Activated naive CD4-positive, alpha-beta T cell treated with anti-CD3 and anti-CD28 coated beads for 36 hours (primary cell): ENCODE measurements around the gene SPSB4. TPM values are rescaled to one million over a fixed set of nuclear protein-coding genes. Genes with fewer than 3 reads are reported as not detected.

Experiments used
- CTCF ChIA-PET: fragments of 350-600 bp; sonication (Branson Sonifier 250); formaldehyde crosslinking; loops from one replicate; lab custom pipeline; 2021; ENCODE audit warnings: antibody characterized with exemption; lab: Charles Lee
- DNase-seq: peaks from one replicate; pipeline ENCODE4 v3.0.0-alpha.2; 2020
- H3K27ac Mint-ChIP-seq: one replicate; pipeline ENCODE4 v1.8.0; 2021; ENCODE audit warnings: mild to moderate bottlenecking, mixed read lengths
- H3K27me3 Mint-ChIP-seq: one replicate; pipeline ENCODE4 v1.8.0; 2021; ENCODE audit warnings: low read depth, mixed read lengths
- H3K36me3 Mint-ChIP-seq: one replicate; pipeline ENCODE4 v1.8.0; 2021; ENCODE audit warnings: low read depth, mixed read lengths
- H3K4me1 Mint-ChIP-seq: one replicate; pipeline ENCODE4 v1.8.0; 2021; ENCODE audit warnings: low read depth, mixed read lengths
- H3K4me3 Mint-ChIP-seq: one replicate; pipeline ENCODE4 v1.8.0; 2021; ENCODE audit warnings: mild to moderate bottlenecking, moderate library complexity, mixed read lengths
- H3K9me3 Mint-ChIP-seq: one replicate; pipeline ENCODE4 v1.8.0; 2021; ENCODE audit warnings: mixed read lengths
- intact Hi-C: fragments of 100-400 bp; cut with micrococcal nuclease; formaldehyde crosslinking; loops from one replicate; pipeline ENCODE4 v1.15.1; 2023
- total RNA-seq, 2 experiments: library from RNA; stranded (reverse); gene quantifications; one replicate each; pipeline ENCODE4 v1.2.3, GENCODE V29; 2021

SPSB4 gene
- total RNA-seq, 2 experiments from 2014 or later, result not detected

DNA sequence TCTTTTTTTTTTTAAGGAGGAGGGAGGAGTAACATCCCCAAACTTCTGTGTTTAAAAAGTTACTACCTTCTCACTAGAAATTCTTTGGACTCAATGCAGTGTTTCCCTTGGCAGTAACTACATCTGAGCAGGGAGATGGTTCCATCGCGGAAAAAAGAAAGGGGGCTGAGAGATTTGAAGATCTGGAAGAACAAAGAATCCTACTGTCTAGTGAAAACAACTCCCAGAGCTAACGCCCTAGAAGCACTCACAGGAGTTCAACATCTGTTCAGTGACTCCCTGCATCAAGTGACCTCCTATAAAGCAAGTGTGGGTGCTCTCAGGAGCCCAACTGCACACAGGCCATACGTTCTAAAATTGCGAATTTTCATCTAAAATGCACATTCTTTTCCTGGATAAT, 113.7 kb downstream of the SPSB4 start:
- CTCF ChIA-PET, result no interaction called here
- intact Hi-C loops, result no loop called here
- H3K27me3 Mint-ChIP-seq, result peaks cover 4% of the 10 kb centered on the region

DNA sequence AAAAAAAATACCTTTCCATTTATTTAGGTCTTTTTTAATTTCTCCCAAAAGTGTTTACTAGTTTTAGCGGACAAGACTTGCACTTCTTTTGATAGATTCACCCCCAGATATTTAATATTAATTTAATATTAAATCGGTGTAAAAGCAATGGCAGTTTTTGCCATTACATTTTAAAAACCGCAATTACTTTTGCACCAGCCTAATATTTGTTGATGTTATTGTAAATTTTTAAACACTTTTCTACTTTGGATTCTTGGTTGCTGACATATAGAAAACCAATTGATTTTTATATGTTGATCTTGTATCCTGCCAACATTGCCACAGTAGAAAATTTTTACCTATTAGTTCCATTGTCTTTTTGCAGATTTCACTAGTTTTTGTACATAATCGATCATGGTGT, 116.5 kb downstream of the SPSB4 start:
- intact Hi-C loops, result no loop called here
- no peak overlapping the region for H3K27ac Mint-ChIP-seq
- H3K36me3 Mint-ChIP-seq, result no peaks in the 10 kb centered on the region
- no peak overlapping the region for H3K4me3 Mint-ChIP-seq
- no peaks in the 10 kb centered on the region for H3K4me1 Mint-ChIP-seq
- DNase-seq, result no peak
- H3K9me3 Mint-ChIP-seq, result no peaks in the 10 kb centered on the region
- CTCF ChIA-PET, result interaction anchor here (1.8 kb wide), 1 partner anchor 24 kb away, joined by 7 read pairs; no protein-coding TSS in a partner anchor
- peaks cover 4% of the 10 kb centered on the region for H3K27me3 Mint-ChIP-seq

More for the DNA sequence above, 113.7 kb downstream of the SPSB4 start:
- no peak for DNase-seq
- Mint-ChIP-seq H3K9me3 (peaks cover 7% of the 10 kb centered on the region), H3K4me1 (no peaks in the 10 kb centered on the region), H3K4me3 (no peak overlapping the region), H3K36me3 (no peaks in the 10 kb centered on the region), H3K27ac (no peak overlapping the region)

DNA sequence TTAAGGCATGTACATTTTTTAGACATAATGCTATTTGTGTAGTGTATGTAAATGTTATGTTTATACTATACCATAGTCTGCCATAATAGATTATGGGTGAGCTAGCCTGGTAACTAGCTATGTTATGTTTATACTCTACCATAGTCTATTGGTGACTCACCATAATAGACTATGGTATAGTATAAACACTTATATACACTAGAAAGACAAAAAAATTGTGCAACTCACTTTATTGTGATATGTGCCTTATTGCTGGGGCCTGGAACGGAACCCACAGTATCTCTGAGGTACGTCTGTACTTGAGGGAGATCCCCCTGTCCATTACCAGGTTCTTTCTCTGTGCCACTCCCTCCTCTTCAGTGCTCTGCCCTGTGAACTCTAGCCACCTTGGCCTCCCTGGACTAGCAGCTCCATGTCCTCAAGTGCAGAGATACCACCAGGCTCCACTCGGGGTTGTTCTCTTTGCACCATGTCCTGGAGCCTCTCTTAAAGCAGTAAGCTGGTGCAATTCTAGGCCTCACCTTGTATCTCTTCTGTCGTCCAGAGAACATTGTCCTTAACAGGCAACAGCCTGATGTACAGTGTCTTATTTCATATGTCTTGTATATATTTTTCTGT, 119.6 kb downstream of the SPSB4 start:
- Mint-ChIP-seq H3K27me3 (peaks cover 3% of the 10 kb centered on the region), H3K4me3 (no peak overlapping the region), H3K36me3 (no peaks in the 10 kb centered on the region), H3K4me1 (no peaks in the 10 kb centered on the region), H3K9me3 (no peaks in the 10 kb centered on the region), H3K27ac (no peak overlapping the region)
- no peak for DNase-seq
- intact Hi-C loops, result loop anchor here (5.0 kb wide), 1 partner anchor 638 kb away; no protein-coding TSS in a partner anchor
- CTCF ChIA-PET, result interaction anchor here (1.2 kb wide), 1 partner anchor 173 kb away, joined by 4 read pairs; no protein-coding TSS in a partner anchor

DNA sequence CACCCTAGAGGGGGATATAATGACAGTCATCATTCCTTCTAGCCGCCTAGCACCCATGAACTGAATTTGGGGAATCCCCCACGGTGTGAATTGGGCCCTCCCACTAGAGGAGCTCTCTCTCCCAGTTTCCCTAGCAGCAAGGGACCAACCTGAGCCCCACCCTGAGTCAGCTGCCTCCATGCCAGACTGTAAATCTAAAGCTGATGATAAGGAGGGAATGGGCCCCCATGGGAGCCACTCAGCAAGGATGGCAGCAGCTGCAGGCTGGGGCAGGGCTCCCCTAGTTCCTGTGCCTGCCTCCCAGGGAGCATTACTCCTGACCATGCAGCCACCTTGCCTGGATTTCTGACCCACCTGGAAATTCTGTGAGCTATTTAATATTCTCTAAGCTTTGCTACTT, 123.5 kb downstream of the SPSB4 start:
- H3K27ac Mint-ChIP-seq, result no peak overlapping the region
- H3K27me3 Mint-ChIP-seq, result no peaks in the 10 kb centered on the region
- H3K4me1 Mint-ChIP-seq, result no peaks in the 10 kb centered on the region
- peaks cover 3% of the 10 kb centered on the region for H3K9me3 Mint-ChIP-seq
- no peaks in the 10 kb centered on the region for H3K36me3 Mint-ChIP-seq
- CTCF ChIA-PET, result no interaction called here
- H3K4me3 Mint-ChIP-seq, result no peak overlapping the region
- no peak for DNase-seq
- intact Hi-C loops, result loop anchor here (5.0 kb wide), 1 partner anchor 642 kb away; no protein-coding TSS in a partner anchor

DNA sequence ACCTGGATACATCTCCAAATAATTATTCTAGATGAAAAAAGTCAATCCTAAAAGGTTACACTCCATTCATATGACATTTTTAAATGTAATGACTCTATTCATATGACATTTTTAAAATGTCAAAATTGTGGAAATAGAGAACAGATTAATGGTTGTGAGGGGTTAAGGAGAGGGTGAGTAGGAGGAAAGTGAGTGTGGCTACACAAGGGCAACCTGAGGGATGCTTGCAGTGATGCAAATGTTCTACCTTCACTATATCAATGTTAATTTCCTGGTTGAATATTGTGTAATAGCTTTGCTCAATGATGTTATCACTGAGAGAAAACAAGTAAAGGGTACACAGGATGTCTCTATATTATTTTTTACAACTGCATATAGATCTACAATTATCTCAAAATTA, 125.6 kb downstream of the SPSB4 start:
- no peak overlapping the region for H3K27ac Mint-ChIP-seq
- intact Hi-C loops, result no loop called here
- no peaks in the 10 kb centered on the region for H3K36me3 Mint-ChIP-seq
- no peaks in the 10 kb centered on the region for H3K4me1 Mint-ChIP-seq
- H3K27me3 Mint-ChIP-seq, result no peaks in the 10 kb centered on the region
- no peak overlapping the region for H3K4me3 Mint-ChIP-seq
- CTCF ChIA-PET, result interaction anchor here (0.9 kb wide), 1 partner anchor 16 kb away, joined by 3 read pairs; no protein-coding TSS in a partner anchor
- no peak for DNase-seq
- H3K9me3 Mint-ChIP-seq, result peaks cover 6% of the 10 kb centered on the region

DNA sequence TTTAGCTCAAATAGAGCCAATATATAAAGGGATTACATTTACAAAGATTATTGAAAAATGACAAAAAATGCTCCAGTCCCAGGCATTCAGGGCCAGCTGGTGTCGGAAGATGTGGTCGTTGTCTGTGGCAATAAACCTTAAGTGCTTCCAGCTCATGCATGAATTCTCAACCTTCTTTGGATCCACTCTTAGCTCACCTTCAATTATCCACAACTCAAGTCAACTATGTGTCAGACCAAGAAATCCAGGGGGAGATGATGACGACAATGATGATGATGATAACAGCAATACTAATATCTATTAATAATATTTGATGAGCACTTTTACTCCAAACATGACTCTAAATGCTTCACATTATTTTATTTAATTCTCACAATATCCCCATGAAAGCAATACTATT, 126.9 kb downstream of the SPSB4 start:
- intact Hi-C loops, result no loop called here
- no peak overlapping the region for H3K27ac Mint-ChIP-seq
- no peaks in the 10 kb centered on the region for H3K4me1 Mint-ChIP-seq

DNA sequence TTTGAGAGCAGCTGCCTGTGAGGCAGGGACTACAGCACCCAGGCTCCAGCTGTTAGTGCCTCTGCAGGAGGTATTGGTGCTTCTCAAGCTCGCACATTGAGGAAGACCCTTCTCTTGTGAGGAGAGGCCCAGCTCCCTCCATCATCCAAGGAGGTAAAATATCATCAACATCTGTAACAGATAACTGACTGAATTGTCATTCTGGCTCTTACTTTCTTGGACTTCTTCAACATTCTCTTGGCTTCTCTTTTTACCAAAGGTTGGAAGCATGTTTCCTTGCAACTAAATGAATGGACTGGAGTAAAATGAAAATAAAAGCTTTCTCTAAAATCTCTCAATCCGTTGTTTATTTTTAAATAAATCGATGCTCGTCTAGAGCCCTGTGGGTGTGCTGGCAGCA, 127.4 kb downstream of the SPSB4 start:
- CTCF ChIA-PET, result interaction anchor here (1.3 kb wide), 1 partner anchor 13 kb away, joined by 7 read pairs; no protein-coding TSS in a partner anchor
- DNase-seq, result no peak
- intact Hi-C loops, result no loop called here
- H3K27me3 Mint-ChIP-seq, result no peaks in the 10 kb centered on the region
- peaks cover 6% of the 10 kb centered on the region for H3K9me3 Mint-ChIP-seq
- H3K27ac Mint-ChIP-seq, result no peak overlapping the region
- H3K4me1 Mint-ChIP-seq, result no peaks in the 10 kb centered on the region
- no peaks in the 10 kb centered on the region for H3K36me3 Mint-ChIP-seq
- no peak overlapping the region for H3K4me3 Mint-ChIP-seq

More for the DNA sequence above, 126.9 kb downstream of the SPSB4 start:
- Mint-ChIP-seq H3K27me3 (no peaks in the 10 kb centered on the region), H3K4me3 (no peak overlapping the region), H3K9me3 (peaks cover 6% of the 10 kb centered on the region), H3K36me3 (no peaks in the 10 kb centered on the region)
- DNase-seq, result no peak
- CTCF ChIA-PET, result interaction anchor here (1.3 kb wide), 1 partner anchor 14 kb away, joined by 7 read pairs; no protein-coding TSS in a partner anchor

DNA sequence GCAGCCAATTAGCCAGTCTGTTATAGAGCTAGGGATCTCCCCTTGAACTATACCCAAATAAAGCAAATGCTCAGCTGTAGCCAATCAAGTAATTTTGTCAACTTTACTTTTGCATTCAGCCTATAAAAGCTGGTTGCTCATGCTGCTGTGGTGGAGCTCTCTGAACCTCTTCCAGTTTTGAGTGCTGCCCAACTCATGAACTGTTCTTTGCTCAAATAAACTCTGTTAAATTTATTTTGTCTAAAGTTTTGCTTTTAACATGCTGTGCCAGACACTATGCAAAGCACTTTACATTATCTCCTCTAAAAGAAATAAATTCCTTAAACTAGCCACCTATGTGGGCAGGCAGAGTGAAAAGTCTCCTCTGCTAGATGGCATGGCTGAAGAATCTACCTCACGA, 128.8 kb downstream of the SPSB4 start:
- H3K4me1 Mint-ChIP-seq, result no peaks in the 10 kb centered on the region
- intact Hi-C loops, result no loop called here
- peaks cover 6% of the 10 kb centered on the region for H3K9me3 Mint-ChIP-seq
- CTCF ChIA-PET, result no interaction called here
- no peaks in the 10 kb centered on the region for H3K36me3 Mint-ChIP-seq
- DNase-seq, result no peak
- H3K4me3 Mint-ChIP-seq, result no peak overlapping the region
- no peaks in the 10 kb centered on the region for H3K27me3 Mint-ChIP-seq
- no peak overlapping the region for H3K27ac Mint-ChIP-seq

DNA sequence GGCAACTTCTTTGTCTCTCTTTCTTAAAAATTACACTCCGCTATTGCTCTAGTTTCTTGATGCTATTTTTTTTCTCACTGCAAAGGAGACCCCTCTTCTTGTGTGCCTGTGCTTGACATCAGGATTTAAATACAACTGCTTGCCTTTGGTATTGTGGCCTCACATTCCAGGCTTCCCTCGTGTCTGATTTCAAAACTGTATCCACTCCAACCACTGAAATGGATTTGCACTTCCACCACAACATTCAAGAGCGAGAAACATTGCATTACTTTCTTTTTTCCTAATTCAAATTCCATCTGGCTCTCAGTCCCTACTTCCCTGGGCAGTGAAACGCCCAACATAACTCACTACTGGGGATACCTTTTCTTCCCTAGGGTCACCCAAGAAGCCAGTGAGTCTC, 130.0 kb downstream of the SPSB4 start:
- no peaks in the 10 kb centered on the region for H3K36me3 Mint-ChIP-seq
- CTCF ChIA-PET, result no interaction called here
- H3K4me3 Mint-ChIP-seq, result no peak overlapping the region
- no peaks in the 10 kb centered on the region for H3K4me1 Mint-ChIP-seq
- no peak overlapping the region for H3K27ac Mint-ChIP-seq
- no peaks in the 10 kb centered on the region for H3K27me3 Mint-ChIP-seq
- H3K9me3 Mint-ChIP-seq, result peaks cover 6% of the 10 kb centered on the region
- DNase-seq, result no peak
- intact Hi-C loops, result no loop called here

DNA sequence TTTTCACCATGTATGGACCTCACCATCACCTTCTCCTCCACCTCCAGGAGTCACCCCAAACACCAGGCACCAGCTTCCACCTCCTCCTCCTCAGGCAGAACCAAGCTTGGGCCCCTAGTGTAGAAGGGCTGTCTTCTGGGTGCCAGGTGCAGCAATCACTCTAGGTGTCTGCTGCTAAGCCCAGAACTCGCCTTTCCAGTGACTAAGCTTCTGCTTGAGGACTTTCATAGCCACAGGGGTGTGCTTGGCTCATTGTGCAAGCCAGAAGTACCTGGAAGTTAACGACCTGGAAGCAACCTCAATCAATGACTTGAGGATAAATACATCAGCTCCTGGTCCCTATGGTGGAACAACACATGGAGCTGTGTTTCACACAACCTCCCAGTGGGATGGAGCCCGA, 130.7 kb downstream of the SPSB4 start:
- CTCF ChIA-PET, result interaction anchor here (0.9 kb wide), 1 partner anchor 10 kb away, joined by 3 read pairs; no protein-coding TSS in a partner anchor
- Mint-ChIP-seq H3K4me1 (no peaks in the 10 kb centered on the region), H3K9me3 (peaks cover 6% of the 10 kb centered on the region), H3K27ac (no peak overlapping the region), H3K36me3 (no peaks in the 10 kb centered on the region), H3K4me3 (no peak overlapping the region), H3K27me3 (no peaks in the 10 kb centered on the region)
- no peak for DNase-seq
- intact Hi-C loops, result no loop called here

DNA sequence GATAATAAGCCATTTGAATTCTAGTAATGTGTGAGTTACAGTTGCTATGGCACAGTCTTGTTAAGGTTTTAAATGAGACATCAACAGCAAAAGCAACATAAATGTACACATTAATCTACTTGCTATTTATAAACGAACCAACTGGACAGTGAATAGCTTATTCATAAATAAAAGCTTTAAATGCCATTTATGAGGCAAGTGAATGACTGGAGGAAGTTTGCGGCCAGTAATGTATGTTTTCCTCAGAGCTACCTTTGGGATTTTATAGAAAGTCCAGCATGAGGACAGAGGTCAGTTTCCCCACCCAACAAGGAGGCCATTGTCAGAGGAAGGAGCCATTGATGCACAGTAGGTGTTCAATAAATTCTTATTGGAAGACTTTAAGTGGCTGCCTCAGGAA, 132.5 kb downstream of the SPSB4 start:
- CTCF ChIA-PET, result interaction anchor here (0.6 to 1.7 kb wide), 5 partner anchors 8 to 320 kb away, joined by 3 to 5 read pairs (median 3); no protein-coding TSS in a partner anchor
- Mint-ChIP-seq H3K27ac (no peak overlapping the region), H3K9me3 (peaks cover 6% of the 10 kb centered on the region), H3K27me3 (no peaks in the 10 kb centered on the region), H3K36me3 (no peaks in the 10 kb centered on the region), H3K4me3 (no peak overlapping the region), H3K4me1 (no peaks in the 10 kb centered on the region)
- intact Hi-C loops, result no loop called here
- no peak for DNase-seq

DNA sequence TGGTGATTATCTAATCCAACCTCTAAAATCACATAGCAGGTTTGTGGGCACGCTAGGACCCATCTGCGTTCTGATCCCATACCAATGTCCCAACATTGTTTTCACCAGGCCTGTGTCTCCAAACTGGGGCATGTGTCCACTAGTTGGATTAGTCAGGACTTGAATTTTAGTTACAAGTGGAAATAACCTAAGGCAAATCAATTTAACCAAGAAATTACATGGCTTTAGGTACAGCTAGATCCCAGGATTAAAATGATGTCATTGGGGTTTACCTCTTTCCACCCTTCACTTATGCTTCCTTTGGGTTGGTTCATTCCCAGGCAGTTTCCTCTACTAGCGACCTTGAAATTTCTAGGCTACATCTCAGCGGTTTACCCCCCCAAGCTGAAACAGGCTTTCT, 133.3 kb downstream of the SPSB4 start:
- no peak overlapping the region for H3K4me3 Mint-ChIP-seq
- no peak for DNase-seq
- no peaks in the 10 kb centered on the region for H3K36me3 Mint-ChIP-seq
- H3K4me1 Mint-ChIP-seq, result no peaks in the 10 kb centered on the region
- intact Hi-C loops, result no loop called here
- H3K27me3 Mint-ChIP-seq, result no peaks in the 10 kb centered on the region
- H3K27ac Mint-ChIP-seq, result no peak overlapping the region
- H3K9me3 Mint-ChIP-seq, result peaks cover 5% of the 10 kb centered on the region
- CTCF ChIA-PET, result interaction anchor here (1.1 to 1.7 kb wide), 3 partner anchors 7 to 173 kb away, joined by 3 to 5 read pairs (median 3); no protein-coding TSS in a partner anchor
